Activated T-cell treated with anti-CD3 and anti-CD28 coated beads, Interleukin-2, amount 50 U/mL, for 4 hours (primary cell): ENCODE measurements around the gene ATP6V0B. TPM values are rescaled to one million over a fixed set of nuclear protein-coding genes. Genes with fewer than 3 reads are reported as not detected.

Experiments used
- ATAC-seq, 2 donors: fragments of 200-7000 bp; cut with Tn5 transposase; one replicate each; pipeline ENCODE4 v1.10.0; 2021
- DNase-seq: peaks from one replicate; pipeline ENCODE4 v3.0.0-alpha.2; 2020
- H3K27me3 Mint-ChIP-seq: one replicate; pipeline ENCODE4 v1.8.0; 2021; ENCODE audit warnings: low read depth, mixed read lengths
- H3K36me3 Mint-ChIP-seq: one replicate; pipeline ENCODE4 v1.8.0; 2022; ENCODE audit warnings: mixed read lengths; ENCODE audit not compliant: insufficient read depth
- H3K4me1 Mint-ChIP-seq: one replicate; pipeline ENCODE4 v1.8.0; 2021; ENCODE audit warnings: low read depth, mixed read lengths
- H3K4me3 Mint-ChIP-seq: one replicate; pipeline ENCODE4 v1.8.0; 2021; ENCODE audit warnings: mild to moderate bottlenecking, moderate library complexity, mixed read lengths
- H3K9me3 Mint-ChIP-seq: one replicate; pipeline ENCODE4 v1.8.0; 2021; ENCODE audit warnings: mixed read lengths
- total RNA-seq, 3 donors: library from RNA; stranded (reverse); gene quantifications; one replicate each; pipeline ENCODE4 v1.2.1, GENCODE V29; 2021

Gene ATP6V0B
- total RNA-seq, 3 donors from 2014 or later = 202 to 210 (median 209) TPM

- DNase-seq = no peak
- Mint-ChIP-seq H3K27me3 (peaks cover 37% of the 10 kb centered on the region), H3K4me3 (no peak overlapping the region), H3K9me3 (no peaks in the 10 kb centered on the region), H3K4me1 (peaks cover 12% of the 10 kb centered on the region), H3K36me3 (peaks cover 13% of the 10 kb centered on the region)
- no peak for ATAC-seq
Measured at GRCh38 chr1:43937179-43937865, 37.4 kb upstream of the ATP6V0B start.

- DNase-seq = no peak
- Mint-ChIP-seq H3K4me3 (no peak overlapping the region), H3K9me3 (no peaks in the 10 kb centered on the region), H3K27me3 (peaks cover 30% of the 10 kb centered on the region), H3K36me3 (peaks cover 19% of the 10 kb centered on the region), H3K4me1 (peaks cover 15% of the 10 kb centered on the region)
- no peak for ATAC-seq
Measured at GRCh38 chr1:43938383-43938782, 36.4 kb upstream of the ATP6V0B start.

- H3K27me3 Mint-ChIP-seq = peaks cover 26% of the 10 kb centered on the region
- H3K9me3 Mint-ChIP-seq = no peaks in the 10 kb centered on the region
- ATAC-seq (no peak), DNase-seq (no peak)
- H3K4me1 Mint-ChIP-seq = peaks cover 12% of the 10 kb centered on the region
- H3K36me3 Mint-ChIP-seq = peaks cover 19% of the 10 kb centered on the region
- H3K4me3 Mint-ChIP-seq = no peak overlapping the region
Measured at GRCh38 chr1:43938892-43939587, 35.7 kb upstream of the ATP6V0B start.

- H3K36me3 Mint-ChIP-seq = peaks cover 21% of the 10 kb centered on the region
- no peak for DNase-seq
Measured at GRCh38 chr1:43942411-43942810, 32.3 kb upstream of the ATP6V0B start.

GRCh38 chr1:43944860-43945259 is 29.9 kb upstream of the ATP6V0B start:
- DNase-seq (no peak), ATAC-seq (no peak)
- Mint-ChIP-seq H3K36me3 (peaks cover 15% of the 10 kb centered on the region), H3K4me1 (peaks cover 48% of the 10 kb centered on the region), H3K27me3 (no peaks in the 10 kb centered on the region), H3K4me3 (peak overlapping the region; percentile 93), H3K9me3 (no peaks in the 10 kb centered on the region)

More at GRCh38 chr1:43942411-43942810, 32.3 kb upstream of the ATP6V0B start:
- H3K9me3 Mint-ChIP-seq = no peaks in the 10 kb centered on the region
- no peak overlapping the region for H3K4me3 Mint-ChIP-seq
- no peaks in the 10 kb centered on the region for H3K27me3 Mint-ChIP-seq
- peaks cover 27% of the 10 kb centered on the region for H3K4me1 Mint-ChIP-seq
- ATAC-seq = no peak

GRCh38 chr1:43945674-43946235 is 29.0 kb upstream of the ATP6V0B start:
- no peaks in the 10 kb centered on the region for H3K9me3 Mint-ChIP-seq
- peak overlapping the region; percentile 93 for H3K4me3 Mint-ChIP-seq
- no peak for DNase-seq
- ATAC-seq = no peak
- H3K27me3 Mint-ChIP-seq = no peaks in the 10 kb centered on the region
- H3K4me1 Mint-ChIP-seq = peaks cover 52% of the 10 kb centered on the region
- H3K36me3 Mint-ChIP-seq = peaks cover 18% of the 10 kb centered on the region

GRCh38 chr1:43946236-43947060 is 28.3 kb upstream of the ATP6V0B start, which contains the start of gene IPO13:
Gene IPO13 (plus strand): TSS chr1:43946950. CDS start chr1:43947601, 651 bp downstream.
- peak; percentile 93 for DNase-seq
- peaks cover 52% of the 10 kb centered on the region for H3K4me1 Mint-ChIP-seq

GRCh38 chr1:43947061-43947873 is 27.5 kb upstream of the ATP6V0B start:
- H3K9me3 Mint-ChIP-seq = no peaks in the 10 kb centered on the region
- peak overlapping the region; percentile 93 for H3K4me3 Mint-ChIP-seq

More at GRCh38 chr1:43946236-43947060, 28.3 kb upstream of the ATP6V0B start, which contains the start of gene IPO13:
- peak; percentile 96 for ATAC-seq
- Mint-ChIP-seq H3K9me3 (no peaks in the 10 kb centered on the region), H3K4me3 (peak within 1 kb of the TSS; percentile 93), H3K36me3 (peaks cover 20% of the 10 kb centered on the region), H3K27me3 (no peaks in the 10 kb centered on the region)

GRCh38 chr1:43947874-43948437 is 26.8 kb upstream of the ATP6V0B start:
- no peak for DNase-seq

More at GRCh38 chr1:43947061-43947873, 27.5 kb upstream of the ATP6V0B start:
- ATAC-seq = peak; percentile 2
- Mint-ChIP-seq H3K27me3 (no peaks in the 10 kb centered on the region), H3K36me3 (peaks cover 17% of the 10 kb centered on the region), H3K4me1 (peaks cover 52% of the 10 kb centered on the region)
- no peak for DNase-seq

GRCh38 chr1:43949678-43950077 is 25.1 kb upstream of the ATP6V0B start:
- ATAC-seq (no peak), DNase-seq (no peak)
- Mint-ChIP-seq H3K4me3 (no peak overlapping the region), H3K9me3 (no peaks in the 10 kb centered on the region), H3K36me3 (peaks cover 12% of the 10 kb centered on the region), H3K27me3 (no peaks in the 10 kb centered on the region), H3K4me1 (peaks cover 43% of the 10 kb centered on the region)

More at GRCh38 chr1:43947874-43948437, 26.8 kb upstream of the ATP6V0B start:
- H3K9me3 Mint-ChIP-seq = no peaks in the 10 kb centered on the region
- peaks cover 50% of the 10 kb centered on the region for H3K4me1 Mint-ChIP-seq
- H3K27me3 Mint-ChIP-seq = no peaks in the 10 kb centered on the region
- H3K36me3 Mint-ChIP-seq = peaks cover 15% of the 10 kb centered on the region
- peak overlapping the region; percentile 93 for H3K4me3 Mint-ChIP-seq
- no peak for ATAC-seq

GRCh38 chr1:43951021-43951985 is 23.5 kb upstream of the ATP6V0B start:
- peaks cover 9% of the 10 kb centered on the region for H3K36me3 Mint-ChIP-seq
- no peak for ATAC-seq
- H3K4me3 Mint-ChIP-seq = no peak overlapping the region
- H3K9me3 Mint-ChIP-seq = no peaks in the 10 kb centered on the region
- H3K27me3 Mint-ChIP-seq = no peaks in the 10 kb centered on the region
- DNase-seq = no peak
- H3K4me1 Mint-ChIP-seq = peaks cover 29% of the 10 kb centered on the region

GRCh38 chr1:43952731-43953346 is 21.9 kb upstream of the ATP6V0B start:
- no peaks in the 10 kb centered on the region for H3K9me3 Mint-ChIP-seq
- peaks cover 24% of the 10 kb centered on the region for H3K4me1 Mint-ChIP-seq

More at GRCh38 chr1:43952731-43953346, 21.9 kb upstream of the ATP6V0B start:
- H3K27me3 Mint-ChIP-seq = no peaks in the 10 kb centered on the region
- DNase-seq (no peak), ATAC-seq (no peak)
- H3K36me3 Mint-ChIP-seq = peaks cover 13% of the 10 kb centered on the region
- no peak overlapping the region for H3K4me3 Mint-ChIP-seq
